Liver (tissue), 3 donors: ENCODE measurements around the gene DNAJC15.

Experiments used
- EGR1 ChIP-seq, 2 donors: IDR thresholded peaks; 2 replicates each; pipeline ENCODE4 v1.6.1; 2016 to 2018; ENCODE audit warnings: antibody characterized with exemption in 2 of 2, low read depth in 2 of 2
- HNF4G ChIP-seq: IDR thresholded peaks from 2 replicates; pipeline ENCODE4 v1.6.1; 2016; ENCODE audit warnings: antibody characterized with exemption
- JUND ChIP-seq, 2 donors: IDR thresholded peaks; 2 replicates each; pipeline ENCODE4 v1.6.1; 2016; ENCODE audit warnings: antibody characterized with exemption in 2 of 2
- RXRA ChIP-seq, 2 donors: IDR thresholded peaks; 2 replicates each; pipeline ENCODE4 v1.6.1; 2017 to 2018; ENCODE audit warnings: antibody characterized with exemption in 2 of 2, mild to moderate bottlenecking in 1 of 2
- SP1 ChIP-seq: IDR thresholded peaks from 2 replicates; pipeline ENCODE4 v1.6.1; 2018; ENCODE audit warnings: antibody characterized with exemption, mild to moderate bottlenecking
- YY1 ChIP-seq: IDR thresholded peaks from 2 replicates; pipeline ENCODE4 v1.6.1; 2016; ENCODE audit warnings: antibody characterized with exemption, mild to moderate bottlenecking
- TF ChIP-seq, protein P1 (sequence below): fragments of 150-350 bp; IDR thresholded peaks from 2 replicates; pipeline ENCODE4 v1.5.1; 2017; ENCODE audit warnings: improper control_type of control experiment, low read depth, low read length; ENCODE audit not compliant: missing input control
- TF ChIP-seq, protein P2 (sequence below): IDR thresholded peaks from 2 replicates; pipeline ENCODE4 v1.6.1; 2016; ENCODE audit warnings: antibody characterized with exemption
- TF ChIP-seq, protein P3 (sequence below): IDR thresholded peaks from 2 replicates; pipeline ENCODE4 v1.6.1; 2016; ENCODE audit warnings: antibody characterized with exemption, mild to moderate bottlenecking
- TF ChIP-seq, protein P4 (sequence below): IDR thresholded peaks from 2 replicates; pipeline ENCODE4 v1.6.1; 2016; ENCODE audit warnings: antibody characterized with exemption
- donor health status: healthy.
- donor health status: healthy.

DNA sequence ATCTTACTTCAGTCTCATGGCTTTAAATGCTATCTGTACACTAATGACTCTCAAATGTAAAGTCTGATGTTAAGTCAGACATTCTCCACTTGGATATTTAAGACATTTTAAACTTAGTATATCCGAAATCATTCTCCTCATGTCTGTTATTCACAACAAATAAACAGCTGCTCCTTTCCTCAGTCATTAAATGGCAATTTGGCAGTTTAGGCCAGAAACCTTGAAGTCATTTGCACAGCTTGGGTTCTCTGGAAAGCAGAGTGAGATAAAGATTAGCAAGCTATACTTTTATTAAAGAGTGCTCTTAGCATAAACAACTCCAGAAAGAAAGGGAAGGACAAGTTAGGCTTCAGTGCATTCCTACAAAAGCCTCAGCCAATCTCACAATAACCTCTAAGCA lies 53.7 kb downstream of the DNAJC15 start:
- TF ChIP-seq, protein P1, sequence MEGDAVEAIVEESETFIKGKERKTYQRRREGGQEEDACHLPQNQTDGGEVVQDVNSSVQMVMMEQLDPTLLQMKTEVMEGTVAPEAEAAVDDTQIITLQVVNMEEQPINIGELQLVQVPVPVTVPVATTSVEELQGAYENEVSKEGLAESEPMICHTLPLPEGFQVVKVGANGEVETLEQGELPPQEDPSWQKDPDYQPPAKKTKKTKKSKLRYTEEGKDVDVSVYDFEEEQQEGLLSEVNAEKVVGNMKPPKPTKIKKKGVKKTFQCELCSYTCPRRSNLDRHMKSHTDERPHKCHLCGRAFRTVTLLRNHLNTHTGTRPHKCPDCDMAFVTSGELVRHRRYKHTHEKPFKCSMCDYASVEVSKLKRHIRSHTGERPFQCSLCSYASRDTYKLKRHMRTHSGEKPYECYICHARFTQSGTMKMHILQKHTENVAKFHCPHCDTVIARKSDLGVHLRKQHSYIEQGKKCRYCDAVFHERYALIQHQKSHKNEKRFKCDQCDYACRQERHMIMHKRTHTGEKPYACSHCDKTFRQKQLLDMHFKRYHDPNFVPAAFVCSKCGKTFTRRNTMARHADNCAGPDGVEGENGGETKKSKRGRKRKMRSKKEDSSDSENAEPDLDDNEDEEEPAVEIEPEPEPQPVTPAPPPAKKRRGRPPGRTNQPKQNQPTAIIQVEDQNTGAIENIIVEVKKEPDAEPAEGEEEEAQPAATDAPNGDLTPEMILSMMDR, result no peak
- TF ChIP-seq YY1 (no peak), SP1 (no peak), RXRA (IDR thresholded peaks at IDR 0.05) (no peak), JUND (IDR thresholded peaks at IDR 0.05) (no peak), HNF4G (no peak), EGR1 (IDR thresholded peaks at IDR 0.05; ENCODE audit: low read depth in 2 of 2) (no peak)
- TF ChIP-seq, protein P2, sequence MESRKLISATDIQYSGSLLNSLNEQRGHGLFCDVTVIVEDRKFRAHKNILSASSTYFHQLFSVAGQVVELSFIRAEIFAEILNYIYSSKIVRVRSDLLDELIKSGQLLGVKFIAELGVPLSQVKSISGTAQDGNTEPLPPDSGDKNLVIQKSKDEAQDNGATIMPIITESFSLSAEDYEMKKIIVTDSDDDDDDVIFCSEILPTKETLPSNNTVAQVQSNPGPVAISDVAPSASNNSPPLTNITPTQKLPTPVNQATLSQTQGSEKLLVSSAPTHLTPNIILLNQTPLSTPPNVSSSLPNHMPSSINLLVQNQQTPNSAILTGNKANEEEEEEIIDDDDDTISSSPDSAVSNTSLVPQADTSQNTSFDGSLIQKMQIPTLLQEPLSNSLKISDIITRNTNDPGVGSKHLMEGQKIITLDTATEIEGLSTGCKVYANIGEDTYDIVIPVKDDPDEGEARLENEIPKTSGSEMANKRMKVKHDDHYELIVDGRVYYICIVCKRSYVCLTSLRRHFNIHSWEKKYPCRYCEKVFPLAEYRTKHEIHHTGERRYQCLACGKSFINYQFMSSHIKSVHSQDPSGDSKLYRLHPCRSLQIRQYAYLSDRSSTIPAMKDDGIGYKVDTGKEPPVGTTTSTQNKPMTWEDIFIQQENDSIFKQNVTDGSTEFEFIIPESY, result no peak
- TF ChIP-seq, protein P3, sequence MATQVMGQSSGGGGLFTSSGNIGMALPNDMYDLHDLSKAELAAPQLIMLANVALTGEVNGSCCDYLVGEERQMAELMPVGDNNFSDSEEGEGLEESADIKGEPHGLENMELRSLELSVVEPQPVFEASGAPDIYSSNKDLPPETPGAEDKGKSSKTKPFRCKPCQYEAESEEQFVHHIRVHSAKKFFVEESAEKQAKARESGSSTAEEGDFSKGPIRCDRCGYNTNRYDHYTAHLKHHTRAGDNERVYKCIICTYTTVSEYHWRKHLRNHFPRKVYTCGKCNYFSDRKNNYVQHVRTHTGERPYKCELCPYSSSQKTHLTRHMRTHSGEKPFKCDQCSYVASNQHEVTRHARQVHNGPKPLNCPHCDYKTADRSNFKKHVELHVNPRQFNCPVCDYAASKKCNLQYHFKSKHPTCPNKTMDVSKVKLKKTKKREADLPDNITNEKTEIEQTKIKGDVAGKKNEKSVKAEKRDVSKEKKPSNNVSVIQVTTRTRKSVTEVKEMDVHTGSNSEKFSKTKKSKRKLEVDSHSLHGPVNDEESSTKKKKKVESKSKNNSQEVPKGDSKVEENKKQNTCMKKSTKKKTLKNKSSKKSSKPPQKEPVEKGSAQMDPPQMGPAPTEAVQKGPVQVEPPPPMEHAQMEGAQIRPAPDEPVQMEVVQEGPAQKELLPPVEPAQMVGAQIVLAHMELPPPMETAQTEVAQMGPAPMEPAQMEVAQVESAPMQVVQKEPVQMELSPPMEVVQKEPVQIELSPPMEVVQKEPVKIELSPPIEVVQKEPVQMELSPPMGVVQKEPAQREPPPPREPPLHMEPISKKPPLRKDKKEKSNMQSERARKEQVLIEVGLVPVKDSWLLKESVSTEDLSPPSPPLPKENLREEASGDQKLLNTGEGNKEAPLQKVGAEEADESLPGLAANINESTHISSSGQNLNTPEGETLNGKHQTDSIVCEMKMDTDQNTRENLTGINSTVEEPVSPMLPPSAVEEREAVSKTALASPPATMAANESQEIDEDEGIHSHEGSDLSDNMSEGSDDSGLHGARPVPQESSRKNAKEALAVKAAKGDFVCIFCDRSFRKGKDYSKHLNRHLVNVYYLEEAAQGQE, result no peak
- TF ChIP-seq, protein P4, sequence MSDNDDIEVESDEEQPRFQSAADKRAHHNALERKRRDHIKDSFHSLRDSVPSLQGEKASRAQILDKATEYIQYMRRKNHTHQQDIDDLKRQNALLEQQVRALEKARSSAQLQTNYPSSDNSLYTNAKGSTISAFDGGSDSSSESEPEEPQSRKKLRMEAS, result no peak
